Stimulated activated CD4-positive, alpha-beta T cell treated with anti-CD3 and anti-CD28 coated beads, Interleukin-12 subunit alpha, Interleukin-12 subunit beta, amount 100 ng/mL, for 48 hours (primary cell): ENCODE data around the gene RAD51B.

Experiments used
- DNase-seq, 3 donors: peaks; one replicate each; pipeline ENCODE4 v3.0.0-alpha.2; 2020; ENCODE audit warnings: low read depth in 2 of 3, low spot score in 1 of 3

The RAD51B gene

GRCh38 chr14:68668531-68668930, 849.0 kb downstream of the RAD51B start:
- no peak for DNase-seq

- no peak for DNase-seq
These were observed 849.5 kb downstream of the RAD51B start for GRCh38 chr14:68669111-68669511.

- no peak for DNase-seq
These were observed 850.2 kb downstream of the RAD51B start for GRCh38 chr14:68669603-68670358.

DNA sequence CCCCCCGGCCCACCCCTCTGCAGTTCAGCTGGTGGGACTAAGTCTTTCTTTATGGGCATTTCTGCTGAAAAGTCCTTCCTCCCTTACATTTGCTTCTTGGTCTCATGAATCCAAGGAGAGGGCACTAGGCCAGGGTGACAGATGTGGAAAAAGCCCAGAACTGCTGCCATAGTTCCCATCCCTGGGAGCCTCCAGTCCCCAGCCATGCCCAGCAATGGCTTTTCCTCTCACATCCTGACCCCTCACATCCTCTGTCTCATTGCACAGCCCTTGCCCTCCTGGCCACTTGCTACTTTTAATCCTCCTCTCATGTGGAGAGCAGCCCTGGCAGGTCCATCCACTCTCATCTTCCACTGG, 850.8 kb downstream of the RAD51B start:
- no peak for DNase-seq

DNA sequence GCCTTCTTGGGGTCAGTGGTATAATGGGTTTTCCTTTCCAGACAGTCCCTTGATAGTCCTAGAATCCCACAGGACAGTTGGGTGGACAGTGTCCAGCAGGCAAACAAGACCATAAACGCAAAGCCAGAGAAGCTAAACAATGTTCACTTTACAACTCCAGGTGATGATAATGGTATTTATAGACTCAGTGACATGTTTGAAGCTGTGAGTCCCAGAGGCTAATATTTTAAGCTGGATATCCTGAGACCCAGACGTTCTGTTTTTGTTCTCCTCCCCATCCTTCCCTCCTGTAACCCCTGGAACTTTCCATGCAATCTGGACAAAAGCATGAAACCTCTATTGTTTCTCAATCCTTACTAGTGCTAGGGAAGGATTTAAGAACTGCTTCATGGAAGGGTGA, 852.3 kb downstream of the RAD51B start:
- DNase-seq, result no peak

- DNase-seq, result no peak
These were observed 853.2 kb downstream of the RAD51B start for GRCh38 chr14:68672609-68673285.

DNA sequence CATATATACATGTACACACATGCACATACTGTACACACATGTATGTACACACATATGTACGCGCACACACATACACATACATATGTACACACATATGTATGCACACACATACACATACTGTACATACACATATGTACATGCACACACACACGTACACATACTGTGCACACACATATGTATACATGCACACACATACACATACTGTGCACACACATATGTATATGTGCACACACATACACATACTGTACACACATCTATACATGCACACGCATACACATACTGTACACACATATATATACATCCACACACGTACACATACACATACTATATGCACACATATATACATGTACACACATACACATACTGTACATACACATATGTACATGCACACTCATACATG, 853.9 kb downstream of the RAD51B start:
- no peak for DNase-seq

DNA sequence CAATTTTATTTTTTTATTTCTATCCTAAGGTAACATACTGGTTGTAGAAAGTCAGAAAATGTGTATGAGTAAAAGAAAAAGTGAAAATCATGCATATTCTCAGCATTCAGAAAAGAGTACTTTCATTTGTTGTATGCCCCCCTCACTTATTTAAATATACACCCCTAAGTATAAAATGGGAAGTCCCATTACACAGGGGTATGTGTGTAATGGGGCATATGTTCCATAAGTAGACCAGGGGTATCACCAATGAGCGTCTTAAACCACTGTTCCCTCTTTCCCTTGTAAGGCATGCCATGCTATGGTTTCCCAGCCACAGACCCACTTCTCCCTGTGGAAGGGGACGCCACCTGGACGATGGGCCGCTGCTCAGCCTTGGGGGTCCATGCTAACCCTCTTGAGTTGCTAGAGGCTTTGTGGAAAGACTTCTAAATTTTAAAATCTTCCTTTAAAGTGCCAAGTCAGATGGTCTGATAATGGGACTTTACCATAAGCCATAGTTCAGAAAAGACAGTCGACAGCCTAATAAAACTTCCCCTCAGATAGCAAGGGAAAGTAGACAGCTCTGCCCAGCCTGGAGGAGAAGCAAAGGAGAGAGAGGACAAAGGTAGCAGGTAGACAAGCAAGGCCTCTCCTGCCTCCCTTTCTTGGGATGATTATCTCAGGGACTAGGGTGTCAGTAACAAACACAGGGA, 855.1 kb downstream of the RAD51B start:
- DNase-seq, result no peak

DNA sequence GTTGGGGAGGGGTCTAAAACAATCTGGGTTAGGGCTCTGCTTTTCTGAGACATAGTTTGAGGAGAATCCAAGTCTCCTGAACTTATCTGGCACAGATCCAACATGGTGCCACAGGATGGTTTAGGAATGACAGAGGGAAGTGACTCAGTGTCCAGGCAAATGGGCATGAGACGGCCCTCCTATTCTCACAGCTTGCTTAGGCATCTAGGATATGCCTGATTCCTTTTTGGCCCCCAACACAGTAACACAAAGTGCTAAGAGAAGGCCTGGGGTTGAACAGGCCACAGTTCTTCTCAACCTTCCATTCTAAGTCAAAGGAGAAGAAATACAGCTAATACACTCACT, 855.6 kb downstream of the RAD51B start:
- DNase-seq, result no peak

DNA sequence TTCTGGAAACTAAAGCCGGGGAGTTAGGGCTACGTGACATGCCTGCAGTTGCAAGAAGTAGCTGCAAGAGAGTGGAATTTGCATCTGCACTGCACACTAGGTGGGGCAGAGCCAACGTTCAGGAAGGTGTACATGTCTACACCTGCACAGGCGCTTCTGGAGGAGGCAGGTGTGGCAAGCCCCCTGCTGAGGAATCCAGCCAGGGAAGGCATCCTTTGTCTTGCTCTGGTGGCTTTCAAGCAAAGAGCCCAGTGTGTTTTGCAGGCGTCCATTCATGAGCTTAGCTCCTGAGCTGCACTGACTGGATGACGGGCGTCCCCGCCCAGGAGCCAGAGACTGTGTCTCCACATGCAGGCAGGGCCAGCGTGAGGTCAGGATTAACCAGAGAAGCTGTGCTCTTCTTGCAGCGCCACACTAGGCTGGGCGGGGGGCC, 856.9 kb downstream of the RAD51B start:
- DNase-seq, result no peak

- DNase-seq, result no peak
These were observed 857.9 kb downstream of the RAD51B start for GRCh38 chr14:68677476-68677875.

GRCh38 chr14:68677901-68678300, 858.3 kb downstream of the RAD51B start:
- DNase-seq, result no peak

DNA sequence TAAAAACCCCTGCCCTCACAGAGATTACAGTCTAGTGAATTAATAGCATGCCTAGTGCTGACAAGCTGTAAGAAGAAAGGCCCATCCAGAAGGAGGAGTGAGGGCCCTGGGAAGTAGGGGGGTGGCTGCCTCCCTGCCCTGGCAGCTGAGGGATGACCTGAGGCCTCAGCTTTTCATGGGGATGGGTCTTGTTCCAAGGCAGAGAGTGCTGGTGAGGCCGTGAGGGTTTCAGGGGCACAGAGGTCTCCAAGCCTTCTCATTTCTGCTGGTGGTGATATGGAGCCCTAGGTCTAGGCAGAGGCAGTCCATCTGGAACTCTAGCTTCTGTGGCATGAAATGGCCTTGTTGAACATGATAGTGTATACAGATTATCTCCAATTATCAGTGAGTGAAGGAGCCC, 858.9 kb downstream of the RAD51B start:
- no peak for DNase-seq

- no peak for DNase-seq
These were observed 859.7 kb downstream of the RAD51B start for GRCh38 chr14:68679301-68679700.

DNA sequence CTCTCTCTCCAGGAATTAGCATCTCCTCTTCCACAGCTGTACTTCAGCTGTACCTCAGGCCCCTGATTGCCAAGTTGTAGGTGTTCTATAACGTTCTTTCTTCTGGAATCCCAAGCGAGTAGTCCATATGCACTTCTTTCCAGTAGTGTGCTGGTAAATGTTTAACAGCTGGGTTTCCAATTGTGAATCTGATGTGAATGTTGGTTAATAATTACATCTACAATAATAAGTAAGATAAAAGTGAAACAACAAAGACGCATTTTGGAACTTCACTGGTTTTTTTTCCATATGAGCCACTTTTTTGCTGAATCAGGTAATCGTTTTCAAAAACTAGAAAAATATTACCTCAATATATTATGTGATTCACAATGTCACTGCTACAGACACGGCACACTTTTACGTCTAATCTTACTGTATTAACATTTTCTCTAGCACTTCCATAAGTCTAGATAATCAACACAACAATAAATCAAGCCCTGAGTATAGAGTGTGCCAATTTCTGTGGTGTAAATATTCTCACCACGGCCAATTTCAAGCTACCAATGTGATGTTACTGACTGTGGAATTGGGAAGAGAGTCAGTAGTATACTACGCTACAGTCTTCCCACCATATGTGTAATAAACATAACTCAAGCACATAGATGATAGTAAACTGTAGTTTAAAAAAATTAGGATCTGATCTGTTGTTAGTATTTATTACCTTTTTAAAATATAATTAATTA, 860.3 kb downstream of the RAD51B start:
- DNase-seq, result no peak

DNA sequence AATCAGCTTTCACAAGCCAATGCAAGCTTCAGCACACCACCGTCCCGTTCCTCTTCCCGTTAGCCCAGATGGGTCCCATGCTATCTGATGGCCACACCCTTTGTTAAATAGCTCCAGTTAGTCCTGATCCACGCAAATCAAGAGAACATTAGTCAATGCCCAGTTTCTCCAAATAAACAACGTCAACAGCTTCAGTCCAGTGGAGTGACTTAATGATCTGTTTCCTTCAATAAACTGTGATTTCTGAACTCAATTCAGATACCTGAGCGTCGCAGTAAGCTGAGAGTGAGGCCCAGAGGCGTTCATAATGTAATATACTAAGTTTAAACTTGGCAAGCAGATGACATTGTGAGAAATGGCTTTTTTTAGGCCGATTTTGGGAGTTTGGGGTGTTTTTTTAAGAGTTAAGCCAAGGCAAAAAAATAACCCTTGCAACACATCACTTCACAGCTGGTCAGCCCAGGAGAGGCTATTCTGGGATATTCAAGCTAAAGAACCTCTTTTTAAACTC, 861.0 kb downstream of the RAD51B start:
- DNase-seq, result no peak

GRCh38 chr14:68681256-68682011, 861.9 kb downstream of the RAD51B start:
- no peak for DNase-seq

GRCh38 chr14:68682166-68683103, 862.9 kb downstream of the RAD51B start:
- DNase-seq, result no peak

DNA sequence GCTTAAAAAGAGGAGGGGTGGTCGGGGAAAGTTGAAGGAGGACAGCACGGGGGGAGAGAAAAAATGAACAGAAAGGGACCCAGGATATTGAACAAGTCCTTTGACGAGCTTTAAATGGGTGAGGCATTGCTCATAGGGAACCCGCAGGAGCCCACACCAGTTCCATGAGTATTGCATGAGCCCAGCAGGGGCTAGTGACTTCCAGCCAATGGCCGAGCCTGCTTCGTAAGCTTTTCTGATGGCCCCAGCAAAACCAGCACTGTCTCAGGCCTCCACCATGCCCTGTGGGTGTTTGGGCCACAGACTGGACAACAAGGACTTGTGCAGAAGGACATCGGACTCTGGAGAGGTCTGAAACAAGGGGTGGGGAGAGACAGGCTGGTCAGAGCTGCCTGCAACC, 863.7 kb downstream of the RAD51B start:
- DNase-seq, result no peak
